ENCODE results near the gene SCYL1.

The SCYL1 gene

DNA sequence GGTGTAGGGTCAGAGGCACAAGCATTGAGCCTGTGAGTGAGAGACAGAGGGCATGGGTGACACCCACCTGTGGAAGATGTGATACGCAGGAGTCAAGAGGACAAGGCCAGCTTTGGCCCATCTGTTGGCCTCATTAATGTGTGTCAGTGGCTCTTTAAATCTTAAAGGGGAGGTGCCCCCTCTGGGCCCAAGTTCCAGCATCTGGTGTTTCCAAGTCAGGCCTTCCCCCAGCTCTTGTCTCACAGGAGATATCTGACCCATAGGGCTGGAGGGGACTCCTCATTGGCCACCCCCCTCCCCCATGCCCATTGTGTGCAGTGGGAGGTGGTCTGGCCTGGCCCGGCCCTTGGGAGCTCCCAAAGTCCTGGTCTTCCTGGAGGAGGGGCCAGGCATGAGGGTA is 61.8 kb downstream of the SCYL1 start:
- DNase-seq: no peak

Measured in activated T-cell treated with anti-CD3 and anti-CD28 coated beads, Interleukin-2, amount 50 U/mL, for 1 hour (primary cell).